Stimulated activated CD4-positive, alpha-beta T cell treated with anti-CD3 and anti-CD28 coated beads, TNF-alpha, amount 100 ng/mL, for 1 hour (primary cell): ENCODE data around the gene PRKCA.

Source experiments
- DNase-seq, 3 donors: peaks; one replicate each; pipeline ENCODE4 v3.0.0-alpha.2; 2020; ENCODE audit warnings: low read depth in 3 of 3, low spot score in 1 of 3

Gene PRKCA

GRCh38 chr17:66670206-66670605 lies 367.8 kb downstream of the PRKCA start:
- no peak for DNase-seq

GRCh38 chr17:66671156-66671555 lies 368.7 kb downstream of the PRKCA start:
- DNase-seq = no peak

- peak in 2 of 3 donors; percentile 20 to 34 for DNase-seq
Observed at GRCh38 chr17:66673668-66674276, 371.4 kb downstream of the PRKCA start.

- DNase-seq = no peak
Observed at GRCh38 chr17:66675273-66675990, 373.0 kb downstream of the PRKCA start.

- DNase-seq = no peak
Observed at GRCh38 chr17:66675991-66676371, 373.6 kb downstream of the PRKCA start.

GRCh38 chr17:66676421-66676820 lies 374.0 kb downstream of the PRKCA start:
- no peak for DNase-seq

- DNase-seq = no peak
Observed at GRCh38 chr17:66677201-66677981, 375.0 kb downstream of the PRKCA start.

GRCh38 chr17:66678061-66678460 lies 375.6 kb downstream of the PRKCA start:
- DNase-seq = no peak

- DNase-seq = no peak
Observed at GRCh38 chr17:66678827-66679226, 376.4 kb downstream of the PRKCA start.

- no peak for DNase-seq
Observed at GRCh38 chr17:66679631-66680517, 377.5 kb downstream of the PRKCA start.

GRCh38 chr17:66682283-66682682 lies 379.9 kb downstream of the PRKCA start:
- DNase-seq = no peak

- DNase-seq = no peak
Observed at GRCh38 chr17:66684261-66684660, 381.8 kb downstream of the PRKCA start.

GRCh38 chr17:66684731-66685130 lies 382.3 kb downstream of the PRKCA start:
- no peak for DNase-seq

- DNase-seq = no peak
Observed at GRCh38 chr17:66686601-66687000, 384.2 kb downstream of the PRKCA start.

- no peak for DNase-seq
Observed at GRCh38 chr17:66687570-66688284, 385.3 kb downstream of the PRKCA start.

- DNase-seq = no peak
Observed at GRCh38 chr17:66689221-66689620, 386.8 kb downstream of the PRKCA start.

GRCh38 chr17:66690166-66690565 lies 387.8 kb downstream of the PRKCA start:
- no peak for DNase-seq

GRCh38 chr17:66691644-66692420 lies 389.4 kb downstream of the PRKCA start:
- DNase-seq = no peak

- no peak for DNase-seq
Observed at GRCh38 chr17:66692421-66692690, 389.9 kb downstream of the PRKCA start.

- no peak for DNase-seq
Observed at GRCh38 chr17:66695098-66695497, 392.7 kb downstream of the PRKCA start.
